ENCODE data around the gene C9.

GRCh38 chr5:39254671-39255070, 109.6 kb downstream of the C9 start:
- TF ChIP-seq EP300 (IDR thresholded peaks at IDR 0.05) (no peak), CTCF (IDR thresholded peaks at IDR 0.05) (no peak), NR3C1 (IDR thresholded peaks at IDR 0.05) (no peak), REST (IDR thresholded peaks at IDR 0.05) (no peak)

Data from A549 (cell line).